Psoas muscle (tissue), 8 donors: ENCODE results near the gene GNS. TPM values are rescaled to one million over a fixed set of nuclear protein-coding genes. Genes with fewer than 3 reads are reported as not detected.

Experiments
- ATAC-seq, 4 donors: fragments of 200-7000 bp; cut with Tn5 transposase; one replicate each; pipeline ENCODE4 v1.9.1; 2020; ENCODE audit warnings: moderate library complexity in 3 of 4, mild to moderate bottlenecking in 2 of 4
- DNase-seq, 2 donors: peaks; one replicate each; pipeline ENCODE4 v3.0.0-alpha.2; 2020
- H3K27ac ChIP-seq: fragments of 200-600 bp; one replicate; pipeline ENCODE4 v1.8.0; 2022
- H3K27me3 ChIP-seq, 3 donors: fragments of 200-600 bp in 1 of 3; one replicate each; pipeline versions ENCODE4 v1.6.1 to v1.8.0; 2013 to 2022; ENCODE audit warnings: low read length in 2 of 3, mild to moderate bottlenecking in 2 of 3, moderate library complexity in 1 of 3; ENCODE audit not compliant: insufficient read depth in 3 of 3
- H3K36me3 ChIP-seq, 2 donors: fragments of 200-600 bp in 1 of 2; one replicate each; pipeline versions ENCODE4 v1.6.1 to v1.8.0; 2013 to 2022; ENCODE audit warnings: low read depth in 1 of 2, mild to moderate bottlenecking in 1 of 2, moderate library complexity in 1 of 2; ENCODE audit not compliant: insufficient read depth in 1 of 2
- H3K4me1 ChIP-seq: fragments of 200-600 bp; one replicate; pipeline ENCODE4 v1.8.0; 2022
- H3K4me3 ChIP-seq: fragments of 200-600 bp; one replicate; pipeline ENCODE4 v1.8.0; 2022; ENCODE audit warnings: mild to moderate bottlenecking
- H3K9me3 ChIP-seq: fragments of 200-600 bp; one replicate; pipeline ENCODE4 v1.8.0; 2022
- WGBS, 3 donors: extraction: QIAGEN DNeasy Blood & Tissue Kit; methylation state at CpG; one replicate each; pipeline versions ENCODE4 v1.1.6 to v1.1.7; 2013; 5-methylcytosine and 5-hydroxymethylcytosine counted together
- intact Hi-C, 2 donors: fragments of 100-400 bp; cut with DNase I; formaldehyde crosslinking; loops; one replicate each; pipeline versions ENCODE4 v1.11.0 to v1.14.2; 2022
- polyA plus RNA-seq, 3 donors: library from polyadenylated mRNA; stranded (reverse); fragments of 200-250 nt; gene quantifications; one replicate each; pipeline ENCODE4 v1.2.3, GENCODE V29; 2013
- total RNA-seq, 4 donors: library from RNA; stranded (reverse); fragmentation: NEBNext Ultra II Directional in 2 of 4; extraction: Animal tissue kit (Norgen Biotek cat#: 25700) in 2 of 4; gene quantifications; one replicate each; pipeline versions ENCODE4 v1.2.1 to v1.2.4, GENCODE V29; 2021 to 2023
- TF ChIP-seq, protein P1 (sequence below): fragments of 200-600 bp; IDR thresholded peaks from one replicate; pipeline ENCODE4 v1.8.0; 2022; ENCODE audit warnings: antibody characterized with exemption
- donor health status: healthy with polysubstance abuse.
- donor health status: DM: no; HTN: no; CAD: no; lungs with moderate emphysema.
- donor health status: Bipolar disorder and iron deficiency.
- donor health status: healthy.
- donor health status: DM: yes; HTN: yes; CAD: no.
- donor health status: DM: no; HTN: no; CAD: no.
- donor health status: DM: no; HTN: no; CAD: no.
- donor health status: DM: yes; HTN: yes; CAD: no.

The GNS gene
- total and polyA plus RNA-seq, 7 donors: 18.7 to 55.3 (median 36.5) TPM

- 35 to 81% (median 48%) methylated on average over 1 of the region's 1 CpG for WGBS, 3 donors
- Histone ChIP-seq H3K36me3 (peaks cover 14 to 72% of the 10 kb centered on the region in 2 donors), H3K9me3 (no peaks in the 10 kb centered on the region), H3K27me3 (no peaks in the 10 kb centered on the region), H3K4me3 (no peak overlapping the region), H3K4me1 (peaks cover 9% of the 10 kb centered on the region), H3K27ac (no peak overlapping the region)
- DNase-seq (no peak), ATAC-seq (no peak)
- TF ChIP-seq, protein P1, sequence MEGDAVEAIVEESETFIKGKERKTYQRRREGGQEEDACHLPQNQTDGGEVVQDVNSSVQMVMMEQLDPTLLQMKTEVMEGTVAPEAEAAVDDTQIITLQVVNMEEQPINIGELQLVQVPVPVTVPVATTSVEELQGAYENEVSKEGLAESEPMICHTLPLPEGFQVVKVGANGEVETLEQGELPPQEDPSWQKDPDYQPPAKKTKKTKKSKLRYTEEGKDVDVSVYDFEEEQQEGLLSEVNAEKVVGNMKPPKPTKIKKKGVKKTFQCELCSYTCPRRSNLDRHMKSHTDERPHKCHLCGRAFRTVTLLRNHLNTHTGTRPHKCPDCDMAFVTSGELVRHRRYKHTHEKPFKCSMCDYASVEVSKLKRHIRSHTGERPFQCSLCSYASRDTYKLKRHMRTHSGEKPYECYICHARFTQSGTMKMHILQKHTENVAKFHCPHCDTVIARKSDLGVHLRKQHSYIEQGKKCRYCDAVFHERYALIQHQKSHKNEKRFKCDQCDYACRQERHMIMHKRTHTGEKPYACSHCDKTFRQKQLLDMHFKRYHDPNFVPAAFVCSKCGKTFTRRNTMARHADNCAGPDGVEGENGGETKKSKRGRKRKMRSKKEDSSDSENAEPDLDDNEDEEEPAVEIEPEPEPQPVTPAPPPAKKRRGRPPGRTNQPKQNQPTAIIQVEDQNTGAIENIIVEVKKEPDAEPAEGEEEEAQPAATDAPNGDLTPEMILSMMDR: no peak
- intact Hi-C loops: loop anchor here in 1 of 2 donors (10.0 kb wide), 1 partner anchor 312 kb away; no protein-coding TSS in a partner anchor
These were observed 22.4 kb downstream of the GNS start for GRCh38 chr12:64736771-64737170.

DNA sequence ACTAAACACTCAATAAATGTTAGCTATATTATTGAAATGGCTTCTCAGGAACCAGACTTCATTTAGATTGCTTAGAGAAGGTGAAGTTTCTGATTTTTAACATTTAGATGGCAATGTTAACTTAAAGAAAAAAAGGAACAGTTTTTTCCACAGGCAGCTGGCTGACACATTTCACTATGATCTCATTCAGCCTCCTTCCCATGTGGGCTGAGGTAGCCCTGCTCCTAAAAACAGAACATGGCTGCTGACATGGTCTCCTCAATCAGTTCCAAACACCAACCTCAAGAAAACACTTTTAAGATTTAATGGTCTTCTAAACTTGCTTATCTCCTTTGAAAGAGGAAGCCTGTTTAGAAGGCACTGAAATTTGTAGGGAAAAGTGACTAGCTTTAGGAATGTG, 23.8 kb downstream of the GNS start:
- no peaks in the 10 kb centered on the region for H3K9me3 ChIP-seq
- peaks cover 11 to 65% of the 10 kb centered on the region in 2 donors for H3K36me3 ChIP-seq
- H3K4me1 ChIP-seq: peaks cover 9% of the 10 kb centered on the region
- no peaks in the 10 kb centered on the region for H3K27me3 ChIP-seq
- no peak for DNase-seq
- H3K27ac ChIP-seq: no peak overlapping the region
- TF ChIP-seq, protein P1: no peak
- no peak for ATAC-seq
- intact Hi-C loops: loop anchor here in 1 of 2 donors (10.0 kb wide), 1 partner anchor 311 kb away; no protein-coding TSS in a partner anchor
- no peak overlapping the region for H3K4me3 ChIP-seq

DNA sequence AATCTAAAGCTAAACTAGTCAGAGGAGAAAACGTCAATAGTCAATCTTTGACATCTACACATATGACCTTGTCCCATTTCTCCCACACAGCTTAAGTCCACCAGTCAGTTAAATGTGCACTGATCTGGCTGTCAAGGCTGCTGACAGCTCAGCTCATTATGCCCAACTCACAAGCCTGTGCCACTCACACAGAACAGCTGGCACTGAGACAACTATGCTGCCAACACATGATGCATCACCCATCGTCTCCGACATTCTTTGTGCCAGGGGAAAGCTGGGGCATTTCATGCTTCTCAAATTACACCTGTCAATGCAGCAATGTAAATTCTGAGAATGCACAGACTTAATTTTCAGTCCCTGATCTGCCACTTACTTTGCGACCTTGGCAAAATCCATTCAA, 25.3 kb downstream of the GNS start:
- intact Hi-C loops: loop anchor here in 1 of 2 donors (10.0 kb wide), 1 partner anchor 309 kb away; no protein-coding TSS in a partner anchor
- peaks cover 9% of the 10 kb centered on the region for H3K4me1 ChIP-seq
- H3K27ac ChIP-seq: peak overlapping the region; percentile 38

DNA sequence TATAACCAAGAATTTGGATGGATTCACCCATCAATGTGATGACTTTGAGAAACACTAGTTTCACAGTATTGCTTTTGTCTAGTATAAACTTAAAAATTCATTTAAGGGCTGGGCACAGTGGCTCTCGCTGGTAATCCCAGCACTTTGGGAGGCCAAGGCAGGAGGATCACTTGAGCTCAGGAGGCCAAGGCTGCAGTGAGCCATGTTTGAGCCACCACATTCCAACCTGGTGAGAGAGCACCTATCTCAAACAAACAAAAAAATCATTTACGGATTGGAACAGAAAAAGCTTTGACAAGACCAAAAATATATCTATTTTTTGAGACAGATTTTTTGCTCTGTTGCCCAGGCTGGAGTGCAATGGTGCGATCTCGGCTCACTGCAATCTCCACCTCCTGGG, 27.5 kb downstream of the GNS start:
- Histone ChIP-seq H3K4me3 (no peak overlapping the region), H3K4me1 (peaks cover 9% of the 10 kb centered on the region), H3K27me3 (no peaks in the 10 kb centered on the region), H3K9me3 (no peaks in the 10 kb centered on the region), H3K27ac (no peak overlapping the region), H3K36me3 (peaks cover 7 to 52% of the 10 kb centered on the region in 2 donors)
- DNase-seq (no peak), ATAC-seq (no peak)
- intact Hi-C loops: loop anchor here in 1 of 2 donors (10.0 kb wide), 1 partner anchor 307 kb away; no protein-coding TSS in a partner anchor
- TF ChIP-seq, protein P1: no peak
- WGBS, 3 donors: 96 to 99% (median 97%) methylated on average over 4 of the region's 4 CpGs

More for the DNA sequence above, 25.3 kb downstream of the GNS start:
- WGBS, 3 donors: 27 to 45% (median 40%) methylated on average over 4 of the region's 4 CpGs
- TF ChIP-seq, protein P1: no peak
- Histone ChIP-seq H3K9me3 (no peaks in the 10 kb centered on the region), H3K27me3 (no peaks in the 10 kb centered on the region), H3K36me3 (peaks cover 7 to 52% of the 10 kb centered on the region in 2 donors), H3K4me3 (no peak overlapping the region)
- ATAC-seq: peak; percentile 94 to 99 (median 97)
- peak; percentile 29 to 76 for DNase-seq

- whole genome bisulfite sequencing, 3 donors: 49 to 70% (median 50%) methylated on average over 2 of the region's 2 CpGs
- H3K27me3 ChIP-seq: no peaks in the 10 kb centered on the region
- H3K4me3 ChIP-seq: no peak overlapping the region
- no peak overlapping the region for H3K27ac ChIP-seq
- no peaks in the 10 kb centered on the region for H3K9me3 ChIP-seq
- peaks cover 9% of the 10 kb centered on the region for H3K4me1 ChIP-seq
- no peak for ATAC-seq
- H3K36me3 ChIP-seq: peaks cover 0 to 49% of the 10 kb centered on the region in 2 donors
- intact Hi-C loops: loop anchor here in 1 of 2 donors (10.0 kb wide), 1 partner anchor 306 kb away; no protein-coding TSS in a partner anchor
- no peak for DNase-seq
- TF ChIP-seq, protein P1: no peak
These were observed 28.6 kb downstream of the GNS start for GRCh38 chr12:64730588-64730969.
